GM23338 (cell line): ENCODE measurements around the gene CEACAM4. TPM values are rescaled to one million over a fixed set of nuclear protein-coding genes. Genes with fewer than 3 reads are reported as not detected.

Experiments
- ATAC-seq: fragments of 200-7000 bp; cut with Tn5 transposase; 3 replicates; pipeline ENCODE4 v1.9.1; 2020
- DNase-seq: peaks from one replicate; pipeline ENCODE4 v3.0.0-alpha.2; 2015; ENCODE audit warnings: low spot score
- H2AFZ ChIP-seq: fragments of 200-600 bp; sonication (generic); 2 replicates; pipeline ENCODE4 v1.8.0; 2016; ENCODE audit warnings: antibody characterized with exemption, mild to moderate bottlenecking, moderate library complexity
- H3F3A ChIP-seq: fragments of 200-600 bp; sonication (generic); replicated peaks from 2 replicates; pipeline ENCODE4 v1.8.0; 2017; ENCODE audit warnings: antibody characterized with exemption, mixed run types, low read depth
- H3K27ac ChIP-seq: fragments of 200-600 bp; sonication (generic); 2 replicates; pipeline ENCODE4 v1.6.1; 2016; ENCODE audit warnings: low read depth
- H3K27me3 ChIP-seq: fragments of 200-600 bp; sonication (generic); 2 replicates; pipeline ENCODE4 v1.8.0; 2016; ENCODE audit warnings: mild to moderate bottlenecking, mixed run types, moderate library complexity; ENCODE audit not compliant: insufficient read depth
- H3K36me3 ChIP-seq: fragments of 200-600 bp; sonication (generic); 2 replicates; pipeline ENCODE4 v1.8.0; 2016; ENCODE audit warnings: mild to moderate bottlenecking; ENCODE audit not compliant: insufficient read depth
- H3K4me1 ChIP-seq: fragments of 200-600 bp; sonication (generic); 2 replicates; pipeline ENCODE4 v1.8.0; 2016; ENCODE audit warnings: mild to moderate bottlenecking, moderate library complexity; ENCODE audit not compliant: insufficient read depth
- H3K4me2 ChIP-seq: fragments of 200-600 bp; sonication (generic); 2 replicates; pipeline ENCODE4 v1.7.1; 2017; ENCODE audit warnings: mixed run types
- H3K4me3 ChIP-seq: fragments of 200-600 bp; sonication (generic); 2 replicates; pipeline ENCODE4 v1.6.1; 2016; ENCODE audit warnings: mixed run types
- H3K79me2 ChIP-seq: fragments of 200-600 bp; sonication (generic); replicated peaks from 2 replicates; pipeline ENCODE4 v1.8.0; 2017; ENCODE audit warnings: mild to moderate bottlenecking; ENCODE audit not compliant: insufficient read depth
- H3K9me2 ChIP-seq: fragments of 200-600 bp; sonication (generic); 2 replicates; pipeline ENCODE4 v1.8.0; 2017; ENCODE audit not compliant: insufficient read depth
- H4K20me1 ChIP-seq: fragments of 200-600 bp; sonication (generic); replicated peaks from 2 replicates; pipeline ENCODE4 v1.8.0; 2017; ENCODE audit warnings: mild to moderate bottlenecking; ENCODE audit not compliant: insufficient read depth
- H3K27ac Mint-ChIP-seq: 2 replicates; pipeline ENCODE4 v1.8.0; 2020; ENCODE audit warnings: inconsistent platforms, mild to moderate bottlenecking, moderate library complexity, mixed read lengths
- H3K27me3 Mint-ChIP-seq: 3 replicates; pipeline ENCODE4 v1.8.0; 2022; ENCODE audit warnings: low read depth, mild to moderate bottlenecking, moderate library complexity, mixed read lengths, inconsistent platforms; ENCODE audit not compliant: insufficient read depth, poor library complexity
- H3K36me3 Mint-ChIP-seq: 3 replicates; pipeline ENCODE4 v1.8.0; 2021; ENCODE audit warnings: low read depth, mild to moderate bottlenecking, inconsistent platforms, moderate library complexity, mixed read lengths
- H3K4me1 Mint-ChIP-seq: 3 replicates; pipeline ENCODE4 v1.8.0; 2020; ENCODE audit warnings: mild to moderate bottlenecking, inconsistent platforms, mixed read lengths
- H3K4me3 Mint-ChIP-seq: 3 replicates; pipeline ENCODE4 v1.8.0; 2021; ENCODE audit warnings: moderate library complexity, mild to moderate bottlenecking, inconsistent platforms, mixed read lengths
- H3K9me3 Mint-ChIP-seq: 3 replicates; pipeline ENCODE4 v1.8.0; 2020; ENCODE audit warnings: moderate library complexity, mild to moderate bottlenecking, inconsistent platforms, mixed read lengths
- CREB1 ChIP-seq: fragments of 250-450 bp; sonication (Bioruptor Pico); IDR thresholded peaks from 2 replicates; pipeline ENCODE4 v1.5.0; 2020; ENCODE audit warnings: low read depth, mild to moderate bottlenecking, moderate library complexity
- CTCF ChIP-seq, 2 experiments: fragments of 200-600 bp in 1 of 2; sonication (generic) in 1 of 2; conservative IDR thresholded peaks; 2 replicates each; pipeline versions ENCODE4 v1.5.1 to v1.6.1; 2016 to 2017; ENCODE audit warnings: antibody characterized with exemption in 2 of 2, low read depth in 2 of 2, mild to moderate bottlenecking in 2 of 2, moderate library complexity in 1 of 2
- ETS1 ChIP-seq: IDR thresholded peaks from 2 replicates; pipeline ENCODE4 v1.6.1; 2016; ENCODE audit warnings: antibody characterized with exemption
- EZH2 ChIP-seq: fragments of 200-600 bp; sonication (generic); IDR thresholded peaks from one replicate; pipeline ENCODE4 v1.8.0; 2017; ENCODE audit warnings: antibody characterized with exemption, mild to moderate bottlenecking, low read depth; ENCODE audit not compliant: unreplicated experiment
- EZH2phosphoT487 ChIP-seq: fragments of 200-600 bp; sonication (generic); IDR thresholded peaks from one replicate; pipeline ENCODE4 v1.8.1; 2018; ENCODE audit warnings: antibody characterized with exemption; ENCODE audit not compliant: unreplicated experiment
- JUNB ChIP-seq: IDR thresholded peaks from one replicate; pipeline ENCODE4 v1.6.1; 2016; ENCODE audit warnings: antibody characterized with exemption; ENCODE audit not compliant: unreplicated experiment
- NANOG ChIP-seq: IDR thresholded peaks from 2 replicates; pipeline ENCODE4 v1.6.1; 2016; ENCODE audit warnings: antibody characterized with exemption, borderline replicate concordance
- POLR2AphosphoS5 ChIP-seq: IDR thresholded peaks from 2 replicates; pipeline ENCODE4 v1.6.1; 2016; ENCODE audit warnings: antibody characterized with exemption, low read depth
- REST ChIP-seq: IDR thresholded peaks from one replicate; pipeline ENCODE4 v1.6.1; 2018; ENCODE audit warnings: antibody characterized with exemption; ENCODE audit not compliant: unreplicated experiment
- STAT1 ChIP-seq: IDR thresholded peaks from one replicate; pipeline ENCODE4 v1.6.1; 2016; ENCODE audit warnings: antibody characterized with exemption; ENCODE audit not compliant: unreplicated experiment
- ZNF114 ChIP-seq: fragments of 250-450 bp; sonication (Bioruptor Pico); IDR thresholded peaks from 2 replicates; pipeline ENCODE4 v1.5.0; 2020; ENCODE audit warnings: mild to moderate bottlenecking, moderate library complexity
- ZNF331 ChIP-seq: fragments of 250-450 bp; sonication (Bioruptor Pico); IDR thresholded peaks from 2 replicates; pipeline ENCODE4 v1.5.0; 2020; ENCODE audit warnings: low read depth, mild to moderate bottlenecking, moderate library complexity
- ZNF462 ChIP-seq: fragments of 250-450 bp; sonication (Bioruptor Pico); IDR thresholded peaks from 2 replicates; pipeline ENCODE4 v1.5.0; 2020; ENCODE audit warnings: mild to moderate bottlenecking, moderate library complexity
- polyA plus RNA-seq: library from polyadenylated mRNA; unstranded; fragments of >200 nt; fragmentation: Nextera tagmentation; extraction: Ambion mirVana; gene quantifications from 2 replicates; pipeline ENCODE4 v1.2.1, GENCODE V29; 2016
- total RNA-seq: library from RNA; depleted of rRNA; stranded (reverse); fragments of >200 nt; shearing (Covaris generic); gene quantifications from 2 replicates; pipeline ENCODE4 v1.2.3, GENCODE V29; 2014

Gene CEACAM4
- total and polyA plus RNA-seq, 2 experiments from 2014 or later, result not detected

- Mint-ChIP-seq H3K4me3 (no peak overlapping the region), H3K9me3 (no peaks in the 10 kb centered on the region), H3K27ac (no peak overlapping the region), H3K36me3 (no peaks in the 10 kb centered on the region), H3K27me3 (peaks cover 18% of the 10 kb centered on the region), H3K4me1 (no peaks in the 10 kb centered on the region)
- DNase-seq (no peak), ATAC-seq (no peak)
- H3K27me3 ChIP-seq, result no peaks in the 10 kb centered on the region
- H4K20me1 ChIP-seq, result no peaks in the 10 kb centered on the region
- no peaks in the 10 kb centered on the region for H3K36me3 ChIP-seq
- H3K4me1 ChIP-seq, result no peaks in the 10 kb centered on the region
- no peak overlapping the region for H3K4me3 ChIP-seq
- H3K9me2 ChIP-seq, result no peaks in the 10 kb centered on the region
- no peak overlapping the region for H3K27ac ChIP-seq
- H3K79me2 ChIP-seq, result no peaks in the 10 kb centered on the region
- no peak overlapping the region for H3K4me2 ChIP-seq
- no peak overlapping the region for H2AFZ ChIP-seq
- no peaks in the 10 kb centered on the region for H3F3A ChIP-seq
- TF ChIP-seq POLR2AphosphoS5, result no peak
- TF ChIP-seq CTCF (conservative IDR thresholded peaks at IDR 0.05; ENCODE audit: low read depth in 2 of 2), result no peak
- TF ChIP-seq CREB1 (CRISPR knock-in tag), result no peak
- no peak for TF ChIP-seq EZH2phosphoT487
- TF ChIP-seq ZNF462 (CRISPR knock-in tag), result no peak
- TF ChIP-seq NANOG, result no peak
- TF ChIP-seq REST, result no peak
- TF ChIP-seq ETS1, result no peak
- no peak for TF ChIP-seq STAT1
- no peak for TF ChIP-seq EZH2
- no peak for TF ChIP-seq JUNB
- TF ChIP-seq ZNF331 (CRISPR knock-in tag), result no peak
- TF ChIP-seq ZNF114 (CRISPR knock-in tag), result no peak
Measured at GRCh38 chr19:41623360-41623759, 3.5 kb downstream of the CEACAM4 start.
